HG02678 (cell line): ENCODE results near the gene ANKMY1.

ENCODE experiments used
- ATAC-seq: cut with Tn5 transposase; IDR thresholded peaks from one replicate; pipeline ENCODE4 v1.9.1; 2021; ENCODE audit warnings: mild to moderate bottlenecking, moderate library complexity; ENCODE audit not compliant: unreplicated experiment

ANKMY1 gene

DNA sequence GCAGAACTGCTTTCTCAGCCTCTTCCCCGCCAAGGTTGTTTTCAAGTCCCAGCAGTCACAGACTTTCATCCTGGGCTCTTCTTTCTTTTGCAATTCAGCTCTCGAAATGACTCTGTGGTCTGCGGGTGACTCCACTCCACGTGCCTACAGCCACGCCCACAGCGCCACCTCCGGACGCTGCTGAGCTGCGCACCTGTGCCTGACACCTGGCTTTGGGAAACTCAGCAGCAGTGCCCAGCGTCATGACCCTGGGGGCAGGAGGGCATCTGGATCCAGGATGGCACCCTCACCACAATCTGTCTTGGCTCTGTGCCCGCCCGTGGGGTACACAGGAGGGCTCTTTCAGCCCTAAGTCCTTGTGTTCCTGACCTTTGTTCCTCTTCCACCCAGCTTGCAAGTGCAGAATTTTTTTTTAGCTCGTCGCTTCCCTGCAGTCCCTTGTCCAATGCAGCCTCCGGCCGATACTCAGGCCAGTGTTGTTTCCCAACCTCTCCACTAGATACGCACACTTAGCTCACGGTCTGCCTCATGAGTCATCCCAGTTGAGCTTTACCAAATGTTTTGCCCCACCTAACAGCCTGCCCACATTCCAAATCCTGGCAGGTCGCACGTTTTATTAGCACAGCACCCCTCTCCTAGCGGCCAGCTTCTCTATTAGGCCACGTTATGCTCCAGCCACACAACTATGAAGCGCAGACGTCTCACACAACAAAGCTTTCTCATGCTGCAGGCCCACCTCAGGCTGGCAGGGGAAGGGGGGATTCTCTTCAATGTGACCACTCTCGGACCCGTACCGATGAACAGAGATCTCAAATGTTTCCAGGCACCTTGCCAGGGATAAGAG lies 22.2 kb upstream of the ANKMY1 start:
- no peak for ATAC-seq

GRCh38 chr2:240579071-240579762 lies 21.4 kb upstream of the ANKMY1 start:
- ATAC-seq = no peak

GRCh38 chr2:240578488-240578887 lies 20.7 kb upstream of the ANKMY1 start:
- ATAC-seq = no peak

DNA sequence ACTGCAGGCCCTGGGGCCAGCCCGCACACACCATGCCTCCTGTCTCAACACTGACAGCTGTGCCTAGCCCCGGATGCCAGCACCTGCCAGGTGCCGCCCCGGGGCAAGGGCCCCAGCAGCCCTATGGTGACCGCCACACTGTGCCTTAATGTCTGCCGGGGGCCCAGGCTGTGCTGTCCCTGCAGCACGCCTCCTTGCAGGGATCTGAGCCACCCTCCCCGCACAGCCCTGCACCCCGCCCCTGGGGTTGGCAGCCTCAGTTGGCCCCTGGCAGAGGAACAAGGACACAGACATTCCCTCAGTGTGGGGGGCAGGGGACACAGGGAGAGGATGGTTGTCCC lies 20.3 kb upstream of the ANKMY1 start:
- ATAC-seq = no peak

- ATAC-seq = no peak
Measured at GRCh38 chr2:240577281-240578109, 19.7 kb upstream of the ANKMY1 start.

DNA sequence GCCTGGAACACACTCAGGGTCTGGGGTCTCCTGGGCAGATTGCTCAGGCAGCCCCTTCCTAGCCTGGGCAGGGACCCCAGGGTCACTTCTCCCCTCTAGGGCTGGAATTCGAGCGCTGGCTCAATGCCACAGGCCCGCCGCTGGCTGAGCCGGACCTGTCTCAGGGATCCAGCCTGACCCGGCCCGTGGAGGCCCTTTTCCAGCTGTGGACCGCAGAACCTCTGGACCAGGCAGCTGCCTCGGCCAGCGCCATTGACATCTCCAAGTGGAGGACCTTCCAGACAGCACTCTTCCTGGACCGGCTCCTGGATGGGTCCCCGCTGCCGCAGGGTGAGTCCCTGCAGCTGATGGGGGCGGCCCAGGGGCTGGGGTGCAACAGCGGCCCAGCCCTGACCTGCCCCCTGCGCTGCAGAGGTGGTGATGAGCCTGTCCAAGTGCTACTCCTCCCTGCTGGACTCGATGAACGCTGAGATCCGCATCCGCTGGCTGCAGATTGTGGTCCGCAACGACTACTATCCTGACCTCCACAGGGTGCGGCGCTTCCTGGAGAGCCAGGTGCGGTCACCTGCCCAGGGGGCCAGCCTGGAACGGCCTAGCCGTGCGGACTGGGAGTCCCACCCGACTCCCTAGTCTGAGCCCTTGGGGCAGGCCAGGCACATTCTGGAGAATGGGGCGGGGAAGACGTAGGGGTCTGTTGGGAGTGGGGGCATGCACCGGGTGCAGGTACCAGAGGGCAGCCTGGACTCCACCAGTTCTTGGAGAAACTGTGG lies 18.8 kb upstream of the ANKMY1 start:
- no peak for ATAC-seq

DNA sequence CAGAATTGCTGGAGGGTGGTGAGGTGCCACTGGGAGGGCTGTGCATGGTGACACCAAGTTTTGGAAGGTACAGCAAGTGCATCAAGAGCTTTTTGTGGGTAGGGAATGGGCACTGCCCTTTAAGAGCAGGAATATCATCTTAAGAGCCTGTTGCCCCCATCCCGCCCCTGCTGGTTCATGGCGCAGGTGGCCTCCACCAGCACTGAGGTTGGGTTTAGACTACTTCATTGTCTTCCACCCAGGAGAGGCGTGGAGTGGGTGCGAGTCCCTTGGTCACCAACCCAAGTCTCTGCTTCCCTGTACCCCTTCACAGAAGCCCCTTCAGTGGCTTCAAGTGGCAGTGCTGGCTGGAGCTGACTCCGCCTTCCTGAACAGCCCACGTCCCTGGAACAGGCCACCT lies 18.2 kb upstream of the ANKMY1 start:
- ATAC-seq = no peak

GRCh38 chr2:240575101-240575965 lies 17.5 kb upstream of the ANKMY1 start:
- no peak for ATAC-seq

GRCh38 chr2:240574386-240575100 lies 16.8 kb upstream of the ANKMY1 start:
- no peak for ATAC-seq

DNA sequence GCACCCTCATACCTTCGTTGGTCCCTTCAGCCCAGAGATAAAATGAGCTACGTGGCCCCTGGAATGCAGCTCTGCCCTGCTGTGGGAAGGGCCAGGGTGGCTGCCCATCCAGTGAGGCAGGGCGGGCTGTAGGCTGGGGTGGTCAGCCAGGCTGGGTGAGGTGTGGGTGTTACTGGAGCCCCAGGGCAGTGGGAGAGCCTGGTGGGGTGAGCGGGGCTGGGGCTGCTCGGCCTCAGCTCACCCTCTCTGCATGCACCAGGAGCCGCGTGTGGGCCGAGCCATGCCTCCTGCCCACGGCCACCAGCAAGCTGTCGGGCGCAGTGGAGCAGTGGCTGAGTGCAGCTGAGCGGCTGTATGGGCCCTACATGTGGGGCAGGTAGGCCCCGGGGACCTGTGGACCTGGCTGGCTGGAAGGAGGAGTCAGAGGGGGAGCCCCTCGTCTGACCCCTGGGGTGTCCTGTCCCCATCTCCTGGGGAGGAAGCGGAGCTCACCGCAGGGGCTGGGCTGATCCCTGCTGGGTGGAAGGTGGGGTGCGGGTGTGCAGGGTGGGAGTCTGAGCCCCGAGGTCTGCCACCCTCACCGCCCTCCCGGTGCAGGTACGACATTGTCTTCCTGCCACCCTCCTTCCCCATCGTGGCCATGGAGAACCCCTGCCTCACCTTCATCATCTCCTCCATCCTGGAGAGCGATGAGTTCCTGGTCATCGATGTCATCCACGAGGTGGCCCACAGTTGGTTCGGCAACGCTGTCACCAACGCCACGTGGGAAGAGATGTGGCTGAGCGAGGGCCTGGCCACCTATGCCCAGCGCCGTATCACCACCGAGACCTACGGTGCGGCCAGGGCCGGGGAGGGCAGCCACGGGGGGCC lies 16.0 kb upstream of the ANKMY1 start:
- no peak for ATAC-seq

GRCh38 chr2:240573071-240573515 lies 15.3 kb upstream of the ANKMY1 start:
- no peak for ATAC-seq

DNA sequence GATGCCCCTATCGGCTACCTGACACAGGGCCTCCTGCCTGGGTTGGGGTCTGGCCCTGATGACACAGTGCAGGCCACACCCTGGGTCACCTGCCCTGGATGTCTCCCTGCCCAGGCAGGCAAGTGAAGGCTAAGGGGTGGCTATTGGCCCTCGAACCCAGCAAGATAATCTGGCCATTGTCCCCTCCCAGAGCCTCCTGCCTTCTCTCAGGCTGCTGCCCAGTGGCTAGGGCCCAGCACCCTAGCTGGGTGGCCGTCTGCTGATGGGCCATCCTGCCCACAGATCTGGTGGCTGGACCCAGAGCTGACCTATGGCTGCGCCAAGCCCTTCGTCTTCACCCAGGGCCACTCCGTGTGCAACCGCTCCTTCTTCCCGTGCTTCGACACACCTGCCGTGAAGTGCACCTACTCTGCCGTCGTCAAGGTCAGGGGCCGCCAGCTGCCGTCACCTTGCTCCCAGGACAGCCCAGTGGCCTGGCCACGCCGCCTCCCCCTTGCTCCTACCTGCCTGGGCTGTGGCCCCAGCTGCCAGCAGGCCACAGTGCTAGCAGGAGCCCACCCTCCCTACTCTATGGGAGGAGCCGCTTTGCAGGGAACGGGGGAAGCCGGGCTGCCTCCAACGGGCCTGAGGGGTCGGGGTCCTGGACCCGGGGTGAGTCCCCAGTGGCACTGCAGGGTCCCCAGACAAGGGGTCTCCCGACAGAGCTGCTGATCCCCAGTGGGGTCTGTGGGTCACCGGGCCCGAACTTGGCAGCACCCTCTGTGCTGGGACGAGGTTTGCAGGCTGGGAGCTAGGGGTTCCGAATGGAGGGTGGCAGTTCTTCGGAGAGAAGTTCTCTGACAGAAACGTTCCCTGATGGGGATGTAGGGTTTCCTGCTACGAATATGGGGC lies 14.6 kb upstream of the ANKMY1 start:
- ATAC-seq = no peak

GRCh38 chr2:240571314-240571973 lies 13.7 kb upstream of the ANKMY1 start:
- ATAC-seq = no peak

DNA sequence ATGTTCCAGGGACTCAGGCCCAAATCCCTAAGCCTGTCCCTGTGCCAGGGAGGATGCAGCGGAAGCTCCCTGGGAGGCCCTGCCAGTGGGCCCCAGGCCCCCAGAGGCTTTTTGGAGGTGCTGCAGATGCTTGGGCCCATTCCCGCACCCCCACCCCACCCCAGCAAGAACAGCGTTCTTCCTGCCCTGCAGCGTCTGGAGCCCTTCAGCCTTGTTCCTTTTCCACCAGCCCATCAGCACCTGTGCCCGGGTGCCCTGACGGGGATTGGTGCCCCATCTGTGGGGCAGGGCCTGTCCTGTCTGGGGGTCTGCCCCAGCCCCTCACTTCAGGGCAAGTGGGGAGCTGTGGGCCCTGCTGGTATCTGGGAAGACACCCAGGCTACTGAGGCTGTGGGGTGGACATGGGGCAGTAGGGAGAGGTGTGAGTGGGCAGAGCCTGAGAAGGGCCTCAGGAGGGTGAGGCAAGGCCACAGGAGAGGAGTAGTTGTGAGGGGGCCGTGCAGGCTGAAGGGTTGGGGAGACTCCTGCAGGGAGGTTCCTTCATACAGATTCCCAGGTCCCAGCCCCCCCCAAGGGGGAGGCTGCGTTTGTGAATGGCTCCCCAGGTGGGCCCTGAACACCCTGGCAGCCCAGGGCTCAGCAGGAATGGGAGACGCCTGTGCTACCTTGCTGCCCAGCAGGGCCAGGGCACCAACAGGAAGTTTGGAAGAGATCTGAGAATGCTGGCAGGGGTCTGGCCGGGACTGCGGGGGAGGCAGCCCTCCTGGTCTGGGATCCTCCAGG lies 12.9 kb upstream of the ANKMY1 start:
- ATAC-seq = no peak

DNA sequence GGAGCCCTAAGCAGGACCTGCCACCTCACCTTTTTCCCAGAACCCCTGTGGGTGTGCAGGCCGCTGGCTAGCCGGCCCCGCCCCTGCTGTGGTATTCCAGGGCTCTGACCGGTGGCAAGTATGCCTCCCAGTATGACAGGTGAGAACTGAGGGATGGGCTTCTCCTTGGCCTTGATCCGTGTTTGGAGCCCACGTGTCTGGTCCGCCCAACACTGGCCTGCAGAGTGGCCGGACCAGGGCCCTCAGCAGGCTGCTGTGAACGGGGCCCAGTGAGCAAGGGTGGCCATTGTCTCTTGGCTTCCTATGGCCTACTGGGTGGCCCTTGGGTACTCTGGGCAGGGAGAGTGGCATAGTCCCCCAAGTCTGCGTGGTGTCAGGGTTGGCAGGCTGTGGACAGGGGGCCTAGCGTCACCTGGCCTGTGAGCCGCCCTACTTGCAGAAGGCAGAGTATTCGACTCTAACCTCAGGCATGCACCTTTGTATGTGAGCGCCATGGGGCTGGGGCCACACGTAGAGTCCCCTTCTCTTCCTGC lies 12.3 kb upstream of the ANKMY1 start:
- ATAC-seq = no peak

DNA sequence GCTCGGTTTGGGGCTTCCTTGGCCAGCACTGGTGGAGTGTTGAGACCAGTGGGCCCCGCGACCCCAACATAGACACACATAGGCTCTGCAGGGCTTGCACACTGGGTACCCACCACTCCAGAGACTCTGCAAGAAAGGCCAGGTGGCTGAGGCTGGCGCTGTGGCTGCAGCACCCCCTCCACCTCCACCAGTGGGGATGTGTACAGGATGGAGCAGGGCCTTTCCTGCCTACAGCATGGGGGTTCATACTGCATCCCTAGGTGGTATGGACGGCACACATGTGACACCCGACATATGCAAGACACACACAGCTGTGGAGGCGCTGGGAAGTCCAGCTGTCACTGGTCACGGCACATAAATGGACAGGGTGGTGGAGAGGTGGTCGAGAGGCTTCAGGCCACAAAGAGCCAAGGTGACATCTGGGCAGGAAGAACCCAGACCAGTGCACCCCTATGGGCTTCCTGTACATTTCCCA lies 11.8 kb upstream of the ANKMY1 start:
- ATAC-seq = no peak
